B cell (primary cell): ENCODE results near the gene EIF3D. TPM values are rescaled to one million over a fixed set of nuclear protein-coding genes. Genes with fewer than 3 reads are reported as not detected.

ENCODE experiments used
- ATAC-seq: fragments of 200-7000 bp; cut with Tn5 transposase; one replicate; pipeline ENCODE4 v1.10.0; 2021; ENCODE audit warnings: low read depth, mild to moderate bottlenecking, moderate number of reproducible peaks, moderate library complexity
- CTCF ChIA-PET: fragments of 350-600 bp; sonication (Branson Sonifier 250); formaldehyde crosslinking; loops from one replicate; lab custom pipeline; 2021; ENCODE audit warnings: antibody characterized with exemption, inconsistent platforms; lab: Charles Lee
- POLR2A ChIA-PET: fragments of 350-600 bp; sonication (Branson Sonifier 250); formaldehyde crosslinking; loops from one replicate; lab custom pipeline; 2021; ENCODE audit warnings: antibody characterized with exemption; lab: Charles Lee
- DNase-seq: peaks from one replicate; pipeline ENCODE4 v3.0.0; 2013
- H2AFZ ChIP-seq: 2 replicates; pipeline ENCODE4 v1.6.1; 2012; ENCODE audit warnings: mild to moderate bottlenecking, low read depth, low read length; ENCODE audit not compliant: insufficient read depth, poor library complexity, severe bottlenecking
- H3K27ac ChIP-seq, 2 donors: 1 replicate in 1 of 2; 2 replicates in 1 of 2; pipeline ENCODE4 v1.5.1; 2012 to 2013; ENCODE audit warnings: low read length in 2 of 2, mild to moderate bottlenecking in 2 of 2, moderate library complexity in 1 of 2
- H3K27me3 ChIP-seq, 4 experiments: fragments of 200-600 bp in 1 of 4; sonication (generic) in 1 of 4; replicated peaks in 1 of 4; 1 replicate in 2 of 4; 2 replicates in 2 of 4; pipeline versions ENCODE4 v1.6.1 to v1.7.0; 2013 to 2016; ENCODE audit warnings: low read length in 3 of 4, mild to moderate bottlenecking in 2 of 4, mixed read lengths in 1 of 4, moderate library complexity in 1 of 4; ENCODE audit not compliant: insufficient read depth in 4 of 4, control insufficient read depth in 3 of 4; ENCODE audit errors: control extremely low read depth in 1 of 4
- H3K36me3 ChIP-seq, 2 experiments: replicated peaks in 1 of 2; 1 replicate in 1 of 2; 2 replicates in 1 of 2; pipeline versions ENCODE4 v1.6.1 to v1.7.1; 2013; ENCODE audit warnings: low read length in 1 of 2; ENCODE audit not compliant: insufficient read depth in 2 of 2, control insufficient read depth in 1 of 2; ENCODE audit errors: control extremely low read depth in 1 of 2, extremely low read depth in 1 of 2
- H3K4me1 ChIP-seq, 2 donors: fragments of 200-600 bp in 1 of 2; sonication (generic) in 1 of 2; 1 replicate in 1 of 2; 2 replicates in 1 of 2; pipeline versions ENCODE4 v1.5.1 to v1.6.1; 2013 to 2017; ENCODE audit warnings: low read length in 2 of 2; ENCODE audit not compliant: control insufficient read depth in 2 of 2, insufficient read depth in 2 of 2
- H3K4me2 ChIP-seq: replicated peaks from 2 replicates; pipeline ENCODE3; 2012; ENCODE audit warnings: mild to moderate bottlenecking, low read depth, low read length; ENCODE audit not compliant: poor library complexity, severe bottlenecking
- H3K4me3 ChIP-seq, 5 experiments: fragments of 200-600 bp in 1 of 5; sonication (generic) in 1 of 5; 1 replicate in 3 of 5; 2 replicates in 2 of 5; pipeline versions ENCODE4 v1.5.1 to v1.7.0; 2011 to 2016; ENCODE audit warnings: low read length in 4 of 5, mild to moderate bottlenecking in 4 of 5, low read depth in 2 of 5, control low read depth in 1 of 5, moderate library complexity in 1 of 5; ENCODE audit not compliant: insufficient read depth in 1 of 5; ENCODE audit errors: control extremely low read depth in 1 of 5, extremely low read depth in 1 of 5
- H3K79me2 ChIP-seq: fragments of 200-600 bp; sonication (generic); one replicate; pipeline ENCODE4 v1.6.0; 2016; ENCODE audit warnings: low read length; ENCODE audit not compliant: control insufficient read depth, insufficient read depth
- H3K9ac ChIP-seq: fragments of 200-600 bp; sonication (generic); 2 replicates; pipeline ENCODE4 v1.6.1; 2017; ENCODE audit warnings: mild to moderate bottlenecking, low read length, moderate library complexity
- H3K9me3 ChIP-seq, 3 donors: one replicate each; pipeline versions ENCODE4 v1.6.1 to v1.7.1; 2013; ENCODE audit warnings: low read length in 2 of 3; ENCODE audit not compliant: control insufficient read depth in 2 of 3, insufficient read depth in 1 of 3; ENCODE audit errors: control extremely low read depth in 1 of 3
- H4K20me1 ChIP-seq: 2 replicates; pipeline ENCODE4 v1.6.0; 2012; ENCODE audit warnings: mild to moderate bottlenecking, low read length; ENCODE audit not compliant: insufficient read depth, control insufficient read depth, poor library complexity, severe bottlenecking
- H3K27ac Mint-ChIP-seq: one replicate; pipeline ENCODE4 v1.8.0; 2021; ENCODE audit warnings: mixed read lengths
- H3K27me3 Mint-ChIP-seq: one replicate; pipeline ENCODE4 v1.8.0; 2021; ENCODE audit warnings: mixed read lengths
- H3K4me1 Mint-ChIP-seq: one replicate; pipeline ENCODE4 v1.8.0; 2021; ENCODE audit warnings: mixed read lengths
- H3K4me3 Mint-ChIP-seq: one replicate; pipeline ENCODE4 v1.8.0; 2021; ENCODE audit warnings: mixed read lengths
- H3K9me3 Mint-ChIP-seq: one replicate; pipeline ENCODE4 v1.8.0; 2022; ENCODE audit warnings: mixed read lengths; ENCODE audit not compliant: insufficient read depth
- CTCF ChIP-seq: fragments of 200-600 bp; IDR thresholded peaks from one replicate; pipeline ENCODE4 v1.8.0; 2022; ENCODE audit warnings: antibody characterized with exemption, mild to moderate bottlenecking
- EZH2 ChIP-seq: IDR thresholded peaks from 2 replicates; pipeline ENCODE4 v1.6.1; 2012; ENCODE audit warnings: borderline replicate concordance, low read depth, mild to moderate bottlenecking, moderate library complexity, low read length; ENCODE audit not compliant: insufficient read depth, poor library complexity, severe bottlenecking
- WGBS: methylation state at CpG from one replicate; pipeline ENCODE4 v1.1.5; 2013; ENCODE audit warnings: missing lambda C conversion rate; ENCODE audit not compliant: insufficient coverage; 5-methylcytosine and 5-hydroxymethylcytosine counted together
- intact Hi-C: fragments of 100-400 bp; cut with micrococcal nuclease; formaldehyde crosslinking; loops from one replicate; pipeline ENCODE4 v1.10.0; 2022
- polyA plus RNA-seq: library from polyadenylated mRNA; depleted of rRNA; stranded (reverse); fragments of >200 nt; gene quantifications from 2 replicates; pipeline ENCODE4 v1.2.3, GENCODE V29; 2012
- total RNA-seq, 2 donors: library from RNA; stranded (reverse); fragments of 120-200 nt in 1 of 2; gene quantifications; 1 replicate in 1 of 2; 2 replicates in 1 of 2; pipeline versions ENCODE4 v1.2.3 to v1.2.4, GENCODE V29; 2013 to 2022

Gene EIF3D
- total and polyA plus RNA-seq, 2 donors (not counting 1 experiment from before 2014, with no cell fraction given), result 274 to 324 TPM

DNA sequence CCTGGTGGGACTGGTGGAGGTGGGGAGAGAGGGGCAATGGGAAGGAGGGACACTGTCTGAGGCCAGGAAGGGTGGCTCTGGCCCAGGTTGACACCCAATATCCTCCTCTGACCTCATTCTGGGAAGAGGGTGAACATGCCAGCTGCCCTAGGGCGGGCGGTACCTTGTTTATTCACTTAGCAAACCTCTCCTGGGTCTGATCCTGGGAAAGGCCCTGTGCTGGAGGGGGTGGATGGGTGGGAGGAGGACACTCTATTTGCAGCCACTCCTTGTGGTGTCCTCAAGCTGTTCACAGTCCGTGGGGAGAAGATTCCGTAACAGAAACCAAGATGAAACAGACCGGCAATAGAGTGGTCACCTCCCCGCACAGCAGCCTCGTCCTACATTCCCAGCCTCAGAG lies 49.7 kb upstream of the EIF3D start:
- no peaks in the 10 kb centered on the region for H3K36me3 ChIP-seq
- 98% methylated on average over 5 of the region's 7 CpGs for WGBS
- no peaks in the 10 kb centered on the region for H3K4me1 ChIP-seq
- no peak overlapping the region for H3K27ac ChIP-seq
- CTCF ChIA-PET, result no interaction called here
- no peaks in the 10 kb centered on the region for H3K9me3 ChIP-seq
- H3K4me2 ChIP-seq, result no peak overlapping the region
- Mint-ChIP-seq H3K27me3 (peaks cover 24% of the 10 kb centered on the region), H3K27ac (no peak overlapping the region), H3K4me3 (no peak overlapping the region), H3K4me1 (no peaks in the 10 kb centered on the region), H3K9me3 (no peaks in the 10 kb centered on the region)
- no peaks in the 10 kb centered on the region for H3K79me2 ChIP-seq
- H2AFZ ChIP-seq, result no peak overlapping the region
- intact Hi-C loops, result no loop called here
- no peaks in the 10 kb centered on the region for H4K20me1 ChIP-seq
- H3K9ac ChIP-seq, result no peak overlapping the region
- no peak for TF ChIP-seq EZH2
- no peak for TF ChIP-seq CTCF
- peaks cover 0 to 3% (median 0%) of the 10 kb centered on the region in 4 experiments for H3K27me3 ChIP-seq
- no peak overlapping the region for H3K4me3 ChIP-seq
- POLR2A ChIA-PET, result no interaction called here
- ATAC-seq (no peak), DNase-seq (no peak)

- no peak overlapping the region for H3K27ac Mint-ChIP-seq
- peaks cover 16% of the 10 kb centered on the region for H3K27me3 Mint-ChIP-seq
- no peak overlapping the region for H3K27ac ChIP-seq
- no peaks in the 10 kb centered on the region for H3K4me1 ChIP-seq
- DNase-seq, result no peak
- no peaks in the 10 kb centered on the region for H3K9me3 ChIP-seq
- no peak overlapping the region for H3K4me2 ChIP-seq
- H2AFZ ChIP-seq, result no peak overlapping the region
- H3K4me3 Mint-ChIP-seq, result no peak overlapping the region
- POLR2A ChIA-PET, result no interaction called here
- H4K20me1 ChIP-seq, result no peaks in the 10 kb centered on the region
- 82% methylated on average over 13 of the region's 13 CpGs for WGBS
- ATAC-seq, result no peak
- intact Hi-C loops, result no loop called here
- no peak for TF ChIP-seq EZH2
- no peak for TF ChIP-seq CTCF
- no peaks in the 10 kb centered on the region for H3K9me3 Mint-ChIP-seq
- no peak overlapping the region for H3K4me3 ChIP-seq
- no peaks in the 10 kb centered on the region for H3K79me2 ChIP-seq
- no peaks in the 10 kb centered on the region for H3K36me3 ChIP-seq
- H3K9ac ChIP-seq, result no peak overlapping the region
- H3K4me1 Mint-ChIP-seq, result no peaks in the 10 kb centered on the region
- CTCF ChIA-PET, result no interaction called here
- H3K27me3 ChIP-seq, result peaks cover 0 to 3% (median 0%) of the 10 kb centered on the region in 4 experiments
Measured at GRCh38 chr22:36577019-36577418, 48.1 kb upstream of the EIF3D start.
